Anterior cingulate cortex (tissue), 58 donors: Measurements from ENCODE around the gene NUP58.
"Not testable (repeated sequence)": the region's sequence is repeated elsewhere in the genome, so short reads cannot be mapped to it uniquely, and the experiment has no call there.

Source experiments
- DNase-seq, 58 donors: peaks; one replicate each; lab custom pipeline; 2025; lab: John Stamatoyannopoulos, UW

The NUP58 gene

DNA sequence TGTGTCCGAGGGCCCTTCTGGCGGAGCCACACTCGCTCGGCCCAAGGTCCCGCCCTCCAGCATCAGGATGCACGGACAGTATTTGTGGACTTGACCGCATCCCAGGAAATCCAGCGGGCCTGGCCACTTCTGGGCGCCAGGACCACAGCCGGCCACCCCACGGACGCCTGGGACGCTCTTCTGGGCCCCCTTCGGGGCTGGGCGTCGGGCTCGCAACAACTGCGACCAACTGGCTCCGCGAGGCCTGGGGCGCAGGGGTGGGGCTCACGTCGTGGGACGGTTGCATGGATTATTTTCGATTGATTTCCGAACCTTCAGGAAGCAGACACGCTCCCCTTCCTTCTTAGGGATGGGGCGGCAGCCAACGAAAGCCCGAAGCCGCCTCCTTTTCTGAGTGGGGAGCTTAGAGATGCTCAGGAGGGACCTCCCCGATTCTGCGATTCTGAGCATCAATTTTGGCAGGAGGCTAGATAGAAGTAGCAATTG is 521 bp upstream of the NUP58 start:
- peak in 43 of 58 donors; percentile 19 to 79 (median 48) for DNase-seq

DNA sequence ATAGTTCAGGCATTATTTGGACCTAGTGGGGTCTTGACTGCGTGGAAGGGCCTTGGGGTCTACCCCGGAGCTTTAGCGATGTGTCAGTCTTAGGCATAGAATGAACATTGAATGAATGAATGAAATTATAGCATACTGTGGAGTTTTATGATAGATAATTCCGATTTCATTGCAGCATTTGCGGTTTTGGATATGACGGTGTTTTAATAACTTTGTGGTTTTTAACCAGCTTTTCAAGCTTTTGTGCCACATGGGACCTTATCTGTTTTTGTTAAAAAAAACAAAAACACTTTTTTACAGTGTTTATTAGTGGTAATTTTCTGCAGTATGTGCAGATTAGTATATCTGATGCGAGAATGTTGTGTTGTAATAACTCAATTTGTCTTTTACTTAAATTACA is 696 bp downstream of the NUP58 start:
- DNase-seq, result no peak

DNA sequence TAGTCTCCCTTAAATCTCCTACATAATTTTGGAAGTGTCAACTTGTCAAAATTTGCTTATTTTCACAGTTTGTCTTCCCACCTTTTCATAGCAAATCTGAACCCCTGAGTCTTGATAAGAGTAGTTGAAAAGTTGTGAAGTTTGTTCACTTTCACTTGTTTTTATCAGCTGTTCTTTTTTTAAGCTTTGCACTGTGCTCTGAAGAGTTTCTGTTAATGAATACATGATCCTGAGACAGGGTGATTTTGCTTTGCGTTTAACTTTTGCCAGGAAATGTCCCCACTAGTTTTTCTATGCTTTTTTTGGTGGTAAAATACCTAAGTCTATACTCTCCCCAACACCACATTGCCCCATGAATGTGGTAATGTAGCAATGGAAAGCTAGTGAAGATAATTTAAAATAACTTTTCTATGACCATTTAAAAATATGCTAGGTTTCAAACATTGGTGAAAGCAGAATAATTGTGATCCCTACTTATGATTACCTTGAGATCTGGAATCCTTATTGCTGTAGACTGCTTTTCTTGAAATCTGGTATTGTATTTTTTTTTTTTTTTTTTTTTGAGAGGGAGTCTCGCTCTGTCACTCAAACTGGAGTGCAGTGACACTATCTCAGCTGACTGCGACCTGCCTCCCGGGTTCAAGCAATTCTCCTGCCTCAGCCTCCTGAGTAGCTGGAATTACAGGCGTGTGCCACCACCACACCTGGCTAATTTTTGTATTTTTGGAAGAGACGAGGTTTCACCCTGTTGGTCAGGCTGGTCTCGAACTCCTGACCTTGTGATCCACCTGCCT is 5.4 kb downstream of the NUP58 start:
- no peak for DNase-seq

DNA sequence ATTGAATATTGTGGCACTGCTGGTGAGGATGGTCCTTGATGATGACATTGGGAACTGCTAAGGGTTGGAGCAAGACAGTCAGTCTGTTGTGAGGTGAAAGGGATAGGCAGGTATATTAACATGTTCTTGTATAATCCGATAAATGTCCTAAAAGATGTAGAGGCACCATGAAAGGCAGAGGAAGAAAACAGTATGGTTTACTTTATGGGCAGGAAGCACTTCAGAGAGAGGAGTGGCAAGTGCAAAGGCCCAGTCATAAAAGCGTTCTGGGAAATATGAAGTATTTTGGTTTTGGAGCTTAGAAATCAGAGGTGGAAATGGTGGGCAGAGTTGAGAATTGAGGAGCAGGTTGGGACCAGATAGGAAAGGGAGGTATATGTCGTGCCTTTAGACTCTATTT is 9.5 kb downstream of the NUP58 start:
- no peak for DNase-seq

DNA sequence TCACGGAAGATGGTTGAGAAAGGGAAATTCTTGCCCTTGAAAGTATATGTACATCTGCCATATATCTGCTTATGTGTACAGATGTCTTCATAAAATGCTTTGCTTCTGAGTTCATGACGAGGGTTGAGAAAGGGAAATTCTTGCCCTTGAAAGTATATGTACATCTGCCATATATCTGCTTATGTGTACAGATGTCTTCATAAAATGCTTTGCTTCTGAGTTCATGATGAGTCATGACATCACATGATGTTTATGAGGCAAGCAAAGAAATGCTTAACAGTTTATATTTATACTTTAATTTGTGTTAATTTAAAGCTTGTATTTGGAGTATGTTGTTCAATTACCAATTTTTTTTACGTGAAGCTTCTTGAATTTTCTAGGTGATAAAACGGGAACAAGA is 17.5 kb downstream of the NUP58 start:
- DNase-seq, result not testable (repeated sequence)

DNA sequence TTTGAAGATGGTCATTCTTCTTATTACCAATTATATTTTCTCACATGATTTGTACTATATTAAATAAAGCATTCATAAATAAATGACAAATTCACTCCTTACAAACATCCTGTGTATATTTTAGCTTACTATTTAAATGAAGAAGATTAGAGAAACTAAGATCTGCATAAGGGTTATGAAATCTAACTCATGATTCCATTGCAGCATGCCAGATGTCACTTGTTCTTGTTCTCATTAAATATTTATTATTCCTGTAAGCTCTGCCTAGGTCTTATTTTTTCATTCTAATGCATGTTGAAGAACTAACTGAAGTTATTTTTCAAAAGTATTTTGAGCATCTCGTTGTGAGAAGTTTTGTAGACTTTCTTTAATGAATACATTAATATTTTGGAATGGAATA is 18.3 kb downstream of the NUP58 start:
- no peak for DNase-seq

DNA sequence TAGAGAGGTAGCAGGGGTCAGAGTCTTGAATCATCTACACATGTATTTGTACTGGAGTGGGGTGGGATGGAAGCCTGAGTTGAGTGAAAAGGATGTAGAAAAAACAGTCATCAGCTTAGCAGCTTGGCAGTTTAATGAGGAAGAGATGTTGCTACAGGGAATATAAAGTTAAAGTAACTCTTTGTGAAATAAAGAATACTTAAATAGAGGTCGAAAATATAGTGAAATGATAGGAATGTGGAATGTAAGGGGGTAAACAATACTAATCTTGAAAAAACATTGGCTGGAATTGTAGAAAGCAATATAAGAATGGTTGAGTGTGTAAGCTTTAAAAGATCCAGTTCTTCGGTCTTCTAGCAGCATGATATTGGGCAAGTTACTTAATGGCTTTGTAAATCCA is 22.7 kb downstream of the NUP58 start:
- no peak for DNase-seq

DNA sequence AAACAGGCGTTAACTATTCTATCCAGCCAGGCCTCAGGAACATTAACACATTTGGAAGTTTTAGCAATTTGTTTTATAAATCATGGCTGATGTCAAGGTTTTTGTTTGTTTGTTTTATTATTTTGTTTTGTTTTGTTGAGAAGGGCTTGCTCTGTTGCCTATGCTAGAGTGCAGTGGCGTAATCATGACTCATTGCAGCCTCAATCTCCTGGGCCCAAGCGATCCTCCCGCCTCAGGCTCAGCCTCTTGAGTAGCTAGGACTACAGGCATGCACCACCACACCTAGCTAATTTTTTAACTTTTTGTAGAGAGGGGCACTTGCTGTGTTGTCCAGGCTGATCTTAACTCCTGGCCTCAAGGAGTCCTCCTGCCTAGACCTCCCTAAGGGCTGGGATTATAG is 28.3 kb downstream of the NUP58 start:
- DNase-seq, result no peak

DNA sequence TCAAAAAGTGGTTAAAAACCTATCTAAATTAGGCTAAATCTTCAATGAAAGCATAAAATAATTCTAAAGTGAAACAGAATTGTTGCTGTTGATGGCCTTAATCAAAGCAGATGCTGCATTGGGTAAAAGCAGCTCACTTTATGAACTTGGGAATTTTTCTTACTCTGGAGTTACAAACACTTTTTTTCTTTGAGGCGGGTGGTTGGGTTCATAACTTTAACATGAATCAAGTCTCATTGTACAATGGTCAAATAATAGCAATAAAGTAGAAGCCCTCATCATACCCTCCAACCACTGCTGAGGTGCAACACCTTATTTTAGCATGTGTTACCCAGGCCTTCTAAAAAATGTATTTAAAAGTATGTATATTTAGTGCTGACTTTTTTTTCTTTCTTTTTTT is 29.1 kb downstream of the NUP58 start:
- DNase-seq, result no peak

DNA sequence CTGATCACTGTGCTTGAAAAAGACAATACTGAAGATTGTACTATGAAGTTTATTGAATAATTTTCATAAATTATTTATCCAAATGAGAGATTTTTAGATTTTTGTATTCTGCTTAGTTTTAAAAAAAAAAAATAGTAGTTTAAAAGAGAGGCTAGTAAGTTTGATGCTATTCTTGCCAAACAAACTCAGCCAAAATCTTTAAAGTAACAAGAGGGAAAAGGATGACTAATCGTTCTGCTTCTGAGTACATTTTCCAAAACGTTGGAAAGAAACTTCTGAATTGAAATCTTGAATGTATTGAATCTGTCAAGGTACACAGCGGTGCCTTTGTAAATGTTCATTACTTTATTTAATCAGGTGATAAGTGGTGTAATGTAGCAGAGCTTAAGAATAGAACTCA is 34.4 kb downstream of the NUP58 start:
- DNase-seq, result no peak

DNA sequence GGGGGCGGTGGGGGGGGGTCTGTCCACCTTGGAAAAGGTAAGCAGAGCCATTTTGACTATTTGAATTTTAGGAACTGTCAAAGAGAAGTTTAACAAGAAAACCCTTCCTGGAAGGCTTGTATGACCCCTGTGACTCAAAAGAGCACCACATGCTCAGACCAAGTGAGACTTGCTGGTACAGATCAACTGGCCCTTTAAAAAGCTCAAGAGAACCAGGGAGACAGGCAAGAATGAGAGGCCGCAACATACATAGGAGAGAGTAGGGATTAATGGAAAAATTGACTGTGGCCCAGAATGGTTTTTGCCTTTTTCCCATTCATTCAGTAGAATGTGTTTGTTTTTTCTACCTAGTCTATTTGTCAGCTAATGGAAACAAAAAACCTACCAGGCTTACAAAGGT is 44.2 kb downstream of the NUP58 start:
- no peak for DNase-seq

DNA sequence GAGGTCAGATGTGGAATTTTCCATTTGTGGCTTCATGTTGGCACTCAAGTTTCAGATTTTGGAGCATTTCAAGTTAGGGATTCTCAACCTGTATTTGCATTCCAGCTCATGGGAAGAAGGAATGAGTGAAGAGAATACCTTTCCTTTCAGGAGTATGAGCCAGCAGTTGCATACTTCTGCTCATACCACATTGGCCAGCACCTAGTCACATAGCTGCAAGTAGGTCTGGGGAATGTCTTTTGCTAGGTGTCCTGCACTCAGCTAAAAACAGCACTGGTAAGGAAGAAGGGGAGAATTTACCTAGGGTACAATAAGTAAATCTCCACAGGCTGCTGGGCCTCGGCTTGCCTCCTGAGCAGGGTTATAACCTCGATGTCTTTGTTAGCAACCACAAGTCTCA is 45.7 kb downstream of the NUP58 start:
- no peak for DNase-seq

DNA sequence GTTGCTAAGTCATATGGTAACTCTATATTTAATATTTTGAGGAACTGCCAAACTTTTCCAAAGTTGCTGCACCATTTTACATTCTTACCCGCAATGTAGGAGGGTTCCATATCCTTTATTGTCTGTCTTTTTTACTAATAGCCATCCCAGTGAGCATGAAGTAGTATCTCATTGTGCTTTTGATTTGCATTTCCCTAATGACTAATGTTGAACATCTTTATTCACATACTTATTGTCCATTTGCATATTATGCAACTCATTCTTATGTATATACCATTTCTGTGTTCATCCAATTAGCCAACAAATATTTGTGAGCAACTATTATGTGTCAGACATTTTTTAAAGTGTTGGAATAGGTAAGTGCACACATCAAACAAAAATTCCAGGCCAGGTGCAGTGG is 50.0 kb downstream of the NUP58 start:
- no peak for DNase-seq

DNA sequence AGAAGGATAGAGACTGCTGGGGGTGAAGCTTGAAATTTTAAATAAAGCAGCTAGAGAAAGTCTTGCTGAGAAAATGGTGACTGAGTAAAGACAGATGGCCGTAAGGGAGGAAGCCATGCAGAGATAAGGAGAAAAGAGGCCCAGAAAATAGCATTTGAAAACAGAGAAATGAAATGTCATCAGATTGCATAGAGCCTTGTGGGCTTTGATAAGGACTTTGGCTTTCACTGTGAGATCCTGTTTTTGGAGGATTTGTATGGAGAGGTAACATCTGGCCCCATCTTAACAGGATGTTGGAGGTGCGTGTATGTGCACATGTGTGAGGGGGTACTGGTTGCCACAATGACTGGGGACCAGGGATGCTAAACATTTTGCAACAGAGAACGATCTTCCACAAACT is 50.8 kb downstream of the NUP58 start:
- DNase-seq, result no peak

DNA sequence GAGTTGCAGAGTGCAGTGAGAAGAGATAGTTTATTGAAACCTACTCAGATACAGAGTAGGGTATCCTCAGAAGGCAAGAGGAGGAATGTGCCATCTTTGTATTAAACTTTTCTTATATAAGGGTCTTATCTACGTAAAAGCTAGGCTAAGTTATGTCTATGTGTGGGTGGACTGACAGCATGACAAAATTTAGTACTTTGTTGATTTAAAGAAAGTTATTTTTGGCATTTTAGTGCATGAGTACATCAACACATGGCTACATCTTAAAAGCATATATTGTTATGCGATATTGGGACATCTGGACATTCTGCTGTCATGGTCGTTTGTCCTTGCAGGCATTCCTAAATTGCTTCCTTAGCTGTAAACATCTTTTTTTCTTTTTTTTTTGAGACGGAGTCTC is 51.4 kb downstream of the NUP58 start:
- no peak for DNase-seq

DNA sequence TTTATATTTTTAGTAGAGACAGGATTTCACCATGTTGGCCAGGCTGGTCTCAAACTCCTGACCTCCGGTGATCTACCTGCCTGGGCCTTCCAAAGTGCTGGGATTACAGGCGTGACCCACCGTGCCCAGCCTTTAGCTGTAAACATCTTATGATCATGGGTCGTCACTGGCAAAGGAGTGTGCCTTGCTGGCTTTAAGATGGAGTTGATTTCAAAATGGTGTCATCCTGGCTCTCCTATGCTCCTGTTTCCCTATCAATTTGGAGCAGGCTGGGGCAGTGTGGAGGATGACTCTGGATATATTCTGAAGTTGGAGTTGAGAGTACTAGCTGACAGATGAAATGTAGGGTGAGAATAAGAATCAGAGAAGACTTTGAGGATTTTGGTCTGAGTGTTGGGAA is 51.9 kb downstream of the NUP58 start:
- DNase-seq, result no peak

DNA sequence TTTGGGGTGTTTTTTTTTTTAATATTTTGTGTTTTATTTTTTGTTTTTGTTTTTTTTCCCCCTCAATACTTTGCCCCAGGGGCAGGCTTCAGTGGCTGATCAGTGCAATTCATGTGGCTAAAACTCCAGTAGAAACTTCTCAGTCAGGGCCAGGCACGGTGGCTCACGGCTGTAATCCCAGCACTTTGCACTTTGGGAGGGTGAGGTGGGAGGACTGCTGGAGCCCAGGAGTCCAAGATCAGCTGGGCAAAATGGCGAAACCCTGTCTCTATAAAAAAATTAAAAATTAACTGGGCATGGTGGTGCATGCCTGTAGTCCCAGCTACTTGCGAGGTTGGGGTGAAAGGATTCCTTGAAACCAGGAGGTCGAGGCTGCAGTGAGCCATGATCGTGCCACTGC is 53.0 kb downstream of the NUP58 start:
- DNase-seq, result no peak

DNA sequence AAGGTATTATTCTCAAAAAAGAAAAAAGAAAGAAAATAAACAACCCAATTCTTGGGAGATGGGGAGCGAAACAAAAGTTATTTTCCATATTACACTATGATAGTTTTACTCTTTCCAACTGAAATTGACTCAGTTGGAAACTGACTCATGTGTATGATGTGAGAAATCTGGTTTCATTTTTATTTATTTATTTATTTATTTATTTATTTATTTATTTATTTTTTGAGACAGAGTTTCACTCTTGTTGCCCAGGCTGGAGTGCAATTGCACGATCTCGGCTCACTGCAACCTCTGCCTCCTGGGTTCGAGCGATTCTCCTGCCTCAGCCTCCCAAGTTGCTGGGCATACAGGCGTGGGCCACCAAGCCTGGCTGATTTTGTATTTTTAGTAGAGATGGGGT is 59.0 kb downstream of the NUP58 start:
- not testable (repeated sequence) for DNase-seq

DNA sequence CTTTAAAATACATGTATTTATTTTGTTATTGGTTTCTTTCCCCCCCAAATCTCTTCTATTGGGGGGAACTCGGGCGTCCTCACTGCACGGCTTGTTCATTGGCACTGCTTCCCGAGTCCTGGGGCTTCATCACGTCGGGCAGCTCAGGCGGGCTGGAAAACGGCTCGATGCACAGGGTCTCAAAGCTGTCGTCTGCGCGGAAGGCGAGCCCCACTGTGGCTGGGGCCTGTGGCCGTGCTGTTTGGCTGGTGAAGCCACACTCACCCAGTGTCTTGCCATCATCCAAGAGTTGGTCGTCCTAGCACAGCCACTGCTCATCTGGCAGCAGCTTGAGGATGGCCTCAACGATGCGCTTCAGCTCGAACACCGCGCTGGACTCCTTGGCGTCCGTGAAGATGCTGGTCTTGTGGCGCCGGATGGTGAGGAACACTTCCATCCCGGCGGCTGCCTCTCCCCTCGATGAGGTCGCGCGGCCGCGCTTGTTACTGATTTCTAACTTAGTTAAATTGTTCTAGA is 64.4 kb downstream of the NUP58 start:
- DNase-seq, result no peak

DNA sequence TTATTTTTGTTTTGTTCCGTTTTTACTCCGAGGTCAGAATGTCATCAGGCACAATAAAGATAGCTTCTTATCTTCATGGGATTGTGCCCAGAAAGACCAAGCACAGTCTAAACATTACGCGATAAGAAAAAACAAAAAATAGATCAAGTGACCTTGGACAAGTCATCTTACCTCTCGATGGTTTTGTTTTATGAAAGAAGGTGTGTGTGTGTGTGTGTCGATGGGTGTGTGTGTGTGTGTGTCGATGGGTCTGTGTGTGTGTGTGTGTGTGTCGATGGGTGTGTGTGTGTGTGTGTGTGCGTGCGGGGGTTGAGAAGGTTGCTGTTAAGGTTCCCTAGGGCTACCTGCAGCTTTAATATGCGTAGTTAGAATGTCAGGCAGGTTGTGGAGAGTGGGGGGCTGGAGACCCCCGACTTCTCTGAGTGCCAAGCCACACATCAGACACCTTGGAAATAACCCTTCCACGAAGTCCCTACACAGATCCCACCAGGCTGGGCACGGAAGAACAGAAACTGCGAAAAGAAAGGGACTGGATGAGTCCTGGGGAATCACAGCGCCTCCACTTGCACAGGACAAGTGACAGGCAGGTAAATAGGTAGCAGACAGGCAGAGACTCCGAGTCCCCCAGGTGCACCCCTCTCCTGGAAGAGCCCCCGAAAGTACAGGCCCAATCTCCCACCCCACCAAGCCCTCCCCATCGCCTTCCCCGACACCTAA is 69.9 kb downstream of the NUP58 start:
- peak in 1 of 58 donors; percentile 14 for DNase-seq

DNA sequence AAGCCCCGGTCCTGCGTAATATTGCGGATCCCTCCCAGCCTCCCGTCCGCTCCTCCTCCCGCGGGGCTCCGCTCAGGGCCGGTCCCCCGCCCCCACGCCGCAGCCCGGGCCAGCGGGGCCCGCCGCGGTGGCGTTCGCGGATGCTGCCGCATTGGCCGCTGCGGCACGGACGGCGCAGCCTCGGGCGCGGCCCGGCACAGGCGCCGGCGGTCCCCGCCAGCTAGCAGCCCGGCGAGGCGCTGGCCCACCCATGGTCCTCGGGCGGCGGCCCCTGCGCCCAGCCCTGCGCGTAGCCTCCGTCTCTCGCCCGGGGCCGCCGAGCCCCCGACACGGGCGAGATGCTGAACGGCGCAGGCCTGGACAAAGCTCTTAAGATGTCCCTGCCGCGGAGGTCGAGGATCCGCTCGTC is 70.5 kb downstream of the NUP58 start, which contains the start of gene ATP8A2:
ATP8A2 (plus strand) TSS at position 100 of the 409 bp plus-strand sequence; CDS start at position 339, 239 bp downstream.
- peak in 10 of 58 donors; percentile 4 to 57 (median 28) for DNase-seq
